ENCODE measurements around the gene CHM.
"Not testable (repeated sequence)": the region's sequence is repeated elsewhere in the genome, so short reads cannot be mapped to it uniquely, and the experiment has no call there.

CHM gene

DNA sequence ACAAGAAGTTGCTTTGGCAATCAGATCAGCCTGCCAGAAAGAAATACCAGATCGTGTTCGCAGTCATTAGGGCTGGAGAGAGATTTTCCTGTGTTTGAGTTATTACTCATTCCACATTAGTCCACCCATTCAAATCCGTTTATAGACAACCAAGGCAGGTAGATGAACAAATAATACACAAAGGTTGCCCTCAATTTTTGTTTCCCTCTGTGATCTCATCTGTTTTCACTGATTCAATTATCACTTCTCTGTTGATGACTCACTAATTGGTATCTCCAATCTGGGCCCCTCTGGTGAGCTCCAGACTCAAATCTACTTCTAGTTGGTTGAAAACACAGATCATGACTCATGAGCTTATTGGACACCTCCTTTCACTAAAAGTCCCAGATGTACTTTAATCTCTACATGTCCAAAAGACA is 54.5 kb downstream of the CHM start:
- H3F3A ChIP-seq (ENCODE audit: insufficient read depth) = no peaks in the 10 kb centered on the region
- H2AFZ ChIP-seq (ENCODE audit: low read depth, low read length, severe bottlenecking) = no peak overlapping the region
- no peaks in the 10 kb centered on the region for H3K27me3 ChIP-seq (ENCODE audit: low read length)
- no peak for TF ChIP-seq EZH2phosphoT487 (conservative IDR thresholded peaks at IDR 0.05; ENCODE audit: low read length)
- TF ChIP-seq, protein P1, sequence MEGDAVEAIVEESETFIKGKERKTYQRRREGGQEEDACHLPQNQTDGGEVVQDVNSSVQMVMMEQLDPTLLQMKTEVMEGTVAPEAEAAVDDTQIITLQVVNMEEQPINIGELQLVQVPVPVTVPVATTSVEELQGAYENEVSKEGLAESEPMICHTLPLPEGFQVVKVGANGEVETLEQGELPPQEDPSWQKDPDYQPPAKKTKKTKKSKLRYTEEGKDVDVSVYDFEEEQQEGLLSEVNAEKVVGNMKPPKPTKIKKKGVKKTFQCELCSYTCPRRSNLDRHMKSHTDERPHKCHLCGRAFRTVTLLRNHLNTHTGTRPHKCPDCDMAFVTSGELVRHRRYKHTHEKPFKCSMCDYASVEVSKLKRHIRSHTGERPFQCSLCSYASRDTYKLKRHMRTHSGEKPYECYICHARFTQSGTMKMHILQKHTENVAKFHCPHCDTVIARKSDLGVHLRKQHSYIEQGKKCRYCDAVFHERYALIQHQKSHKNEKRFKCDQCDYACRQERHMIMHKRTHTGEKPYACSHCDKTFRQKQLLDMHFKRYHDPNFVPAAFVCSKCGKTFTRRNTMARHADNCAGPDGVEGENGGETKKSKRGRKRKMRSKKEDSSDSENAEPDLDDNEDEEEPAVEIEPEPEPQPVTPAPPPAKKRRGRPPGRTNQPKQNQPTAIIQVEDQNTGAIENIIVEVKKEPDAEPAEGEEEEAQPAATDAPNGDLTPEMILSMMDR (IDR thresholded peaks at IDR 0.05; ENCODE audit: insufficient read depth, low read length, poor library complexity, severe bottlenecking) = no peak
- H3K36me3 ChIP-seq (ENCODE audit: low read length) = no peaks in the 10 kb centered on the region
- H3K9ac ChIP-seq (ENCODE audit: low read length) = no peak overlapping the region
- H3K9me2 ChIP-seq (replicated peaks; ENCODE audit: insufficient read depth, low read length) = no peaks in the 10 kb centered on the region
- no peak overlapping the region for H3K27ac ChIP-seq (ENCODE audit: low read depth, low read length)
- no peak overlapping the region for H3K4me2 ChIP-seq (ENCODE audit: low read depth, low read length, poor library complexity, severe bottlenecking)
- no peaks in the 10 kb centered on the region; the same call in 1 of the 2 replicates for H3K79me2 ChIP-seq (ENCODE audit: insufficient read depth, low read length)
- no peaks in the 10 kb centered on the region for H4K20me1 ChIP-seq (ENCODE audit: low read depth, low read length)
- no peaks in the 10 kb centered on the region for H3K9me3 ChIP-seq (ENCODE audit: insufficient read depth, low read length)
- no peak overlapping the region for H3K4me3 ChIP-seq (ENCODE audit: insufficient read depth, low read length, poor library complexity, severe bottlenecking)

DNA sequence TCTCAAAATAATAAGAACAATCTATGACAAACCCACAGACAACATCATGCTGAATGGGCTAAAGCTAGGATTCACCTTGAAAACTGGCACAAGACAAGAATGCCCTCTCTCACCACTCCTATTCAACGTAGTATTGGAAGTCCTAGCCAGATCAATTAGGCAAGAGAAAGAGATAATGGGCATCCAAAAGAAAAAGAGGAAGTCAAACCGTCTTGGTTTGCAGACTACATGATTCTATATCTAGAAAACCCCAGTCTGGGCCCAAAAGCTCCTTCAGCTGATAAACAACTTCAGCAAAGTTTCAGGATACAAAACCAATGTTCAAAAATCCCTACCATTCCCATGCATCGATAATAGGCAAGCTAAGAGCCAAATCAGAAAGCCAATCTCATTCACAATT is 59.0 kb downstream of the CHM start:
- no peak overlapping the region for H3K27ac ChIP-seq (ENCODE audit: low read depth, low read length)
- no peak overlapping the region for H3K9ac ChIP-seq (ENCODE audit: low read length)
- no peak overlapping the region for H3K4me2 ChIP-seq (ENCODE audit: low read depth, low read length, poor library complexity, severe bottlenecking)
- no peaks in the 10 kb centered on the region for H3K36me3 ChIP-seq (ENCODE audit: low read length)
- H3F3A ChIP-seq (ENCODE audit: insufficient read depth) = no peaks in the 10 kb centered on the region
- no peaks in the 10 kb centered on the region for H4K20me1 ChIP-seq (ENCODE audit: low read depth, low read length)
- peaks cover 4% of the 10 kb centered on the region; the same call in 1 of the 2 replicates for H3K79me2 ChIP-seq (ENCODE audit: insufficient read depth, low read length)
- no peak overlapping the region for H3K4me3 ChIP-seq (ENCODE audit: insufficient read depth, low read length, poor library complexity, severe bottlenecking)
- H2AFZ ChIP-seq (ENCODE audit: low read depth, low read length, severe bottlenecking) = no peak overlapping the region
- H3K9me2 ChIP-seq (replicated peaks; ENCODE audit: insufficient read depth, low read length) = no peaks in the 10 kb centered on the region
- H3K9me3 ChIP-seq (ENCODE audit: insufficient read depth, low read length) = no peaks in the 10 kb centered on the region
- TF ChIP-seq EZH2phosphoT487 (conservative IDR thresholded peaks at IDR 0.05; ENCODE audit: low read length) = no peak
- no peaks in the 10 kb centered on the region for H3K27me3 ChIP-seq (ENCODE audit: low read length)

DNA sequence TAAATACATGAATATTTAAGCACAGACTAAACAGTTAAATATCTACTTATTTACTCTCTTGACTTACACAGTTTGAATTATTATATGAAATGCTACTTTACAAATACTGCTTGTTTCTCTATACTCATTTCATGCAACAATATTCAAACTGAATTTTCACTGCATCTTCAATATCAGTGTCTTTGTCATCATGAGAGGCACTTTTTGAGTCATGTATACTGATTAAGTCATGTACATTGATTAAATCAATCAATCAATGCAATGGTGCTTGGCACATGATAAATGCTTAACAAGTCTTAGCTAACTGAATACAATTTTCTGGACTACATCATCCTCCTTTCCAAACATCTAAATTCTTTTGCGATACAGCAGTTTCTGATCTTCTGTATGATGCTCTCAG is 67.1 kb downstream of the CHM start:
- H3K27ac ChIP-seq (ENCODE audit: low read depth, low read length) = no peak overlapping the region
- H3K36me3 ChIP-seq (ENCODE audit: low read length) = no peaks in the 10 kb centered on the region; the same call in 1 of the 2 replicates
- no peak overlapping the region for H2AFZ ChIP-seq (ENCODE audit: low read depth, low read length, severe bottlenecking)
- no peak overlapping the region for H3K4me3 ChIP-seq (ENCODE audit: insufficient read depth, low read length, poor library complexity, severe bottlenecking)
- no peaks in the 10 kb centered on the region for H3K27me3 ChIP-seq (ENCODE audit: low read length)
- H3K9me3 ChIP-seq (ENCODE audit: insufficient read depth, low read length) = no peaks in the 10 kb centered on the region
- H3K9me2 ChIP-seq (replicated peaks; ENCODE audit: insufficient read depth, low read length) = no peaks in the 10 kb centered on the region
- H4K20me1 ChIP-seq (ENCODE audit: low read depth, low read length) = no peaks in the 10 kb centered on the region
- no peak for TF ChIP-seq EZH2phosphoT487 (conservative IDR thresholded peaks at IDR 0.05; ENCODE audit: low read length)
- TF ChIP-seq, protein P1 (IDR thresholded peaks at IDR 0.05; ENCODE audit: insufficient read depth, low read length, poor library complexity, severe bottlenecking) = no peak
- H3K4me2 ChIP-seq (ENCODE audit: low read depth, low read length, poor library complexity, severe bottlenecking) = no peak overlapping the region
- H3K9ac ChIP-seq (ENCODE audit: low read length) = no peak overlapping the region
- H3K79me2 ChIP-seq (ENCODE audit: insufficient read depth, low read length) = no peaks in the 10 kb centered on the region
- no peaks in the 10 kb centered on the region for H3F3A ChIP-seq (ENCODE audit: insufficient read depth)

DNA sequence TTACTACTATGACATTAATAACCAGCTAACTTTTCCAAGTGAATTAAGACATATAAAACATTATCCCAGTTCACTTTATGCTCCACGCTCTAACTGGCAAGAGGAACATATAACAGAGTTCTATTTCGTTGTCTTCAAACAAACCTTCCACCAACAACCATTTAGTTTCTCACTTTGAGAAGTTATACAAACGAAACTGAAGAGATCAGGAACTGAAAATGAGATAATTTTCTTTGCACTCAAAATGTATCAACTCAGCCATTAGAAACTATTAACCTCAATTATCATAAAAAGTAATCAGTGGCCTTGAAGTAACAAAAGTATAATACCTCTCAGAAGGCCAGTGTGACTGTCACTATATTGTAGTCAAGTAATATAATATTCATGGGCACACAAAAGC is 70.1 kb downstream of the CHM start:
- Histone ChIP-seq H3K4me3 (ENCODE audit: insufficient read depth, low read length, poor library complexity, severe bottlenecking) (no peak overlapping the region), H4K20me1 (ENCODE audit: low read depth, low read length) (no peaks in the 10 kb centered on the region), H3K79me2 (ENCODE audit: insufficient read depth, low read length) (no peaks in the 10 kb centered on the region), H3K9me3 (ENCODE audit: insufficient read depth, low read length) (no peaks in the 10 kb centered on the region), H3K9ac (ENCODE audit: low read length) (no peak overlapping the region), H3K9me2 (replicated peaks; ENCODE audit: insufficient read depth, low read length) (no peaks in the 10 kb centered on the region), H2AFZ (ENCODE audit: low read depth, low read length, severe bottlenecking) (no peak overlapping the region), H3K4me2 (ENCODE audit: low read depth, low read length, poor library complexity, severe bottlenecking) (no peak overlapping the region), H3F3A (ENCODE audit: insufficient read depth) (no peaks in the 10 kb centered on the region), H3K27me3 (ENCODE audit: low read length) (no peaks in the 10 kb centered on the region), H3K36me3 (ENCODE audit: low read length) (no peaks in the 10 kb centered on the region; the same call in 1 of the 2 replicates), H3K27ac (ENCODE audit: low read depth, low read length) (no peak overlapping the region)
- TF ChIP-seq, protein P1 (IDR thresholded peaks at IDR 0.05; ENCODE audit: insufficient read depth, low read length, poor library complexity, severe bottlenecking) = no peak
- TF ChIP-seq EZH2phosphoT487 (conservative IDR thresholded peaks at IDR 0.05; ENCODE audit: low read length) = no peak

DNA sequence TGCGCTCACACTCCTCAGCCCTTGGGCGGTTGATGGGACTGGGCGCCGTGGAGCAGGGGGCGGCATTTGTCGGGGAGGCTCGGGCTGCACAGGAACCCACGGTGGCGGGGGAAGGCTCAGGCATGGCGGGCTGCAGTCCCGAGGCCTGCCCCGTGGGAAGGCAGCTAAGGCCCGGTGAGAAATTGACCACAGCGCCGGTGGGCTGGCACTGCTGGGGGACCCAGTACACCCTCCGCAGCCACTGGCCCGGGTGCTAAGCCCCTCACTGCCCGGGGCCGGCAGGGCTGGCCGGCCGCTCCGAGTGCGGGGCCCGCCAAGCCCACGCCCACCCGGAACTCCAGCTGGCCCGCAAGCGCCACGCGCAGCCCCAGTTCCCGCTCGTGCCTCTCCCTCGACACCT is 75.0 kb downstream of the CHM start:
- H3K79me2 ChIP-seq (ENCODE audit: insufficient read depth, low read length); H3K36me3 ChIP-seq (ENCODE audit: low read length); H3K27ac ChIP-seq (ENCODE audit: low read depth, low read length); H3F3A ChIP-seq (ENCODE audit: insufficient read depth); H3K9me2 ChIP-seq (replicated peaks; ENCODE audit: insufficient read depth, low read length); H3K4me2 ChIP-seq (ENCODE audit: low read depth, low read length, poor library complexity, severe bottlenecking); H2AFZ ChIP-seq (ENCODE audit: low read depth, low read length, severe bottlenecking); H3K9ac ChIP-seq (ENCODE audit: low read length); H4K20me1 ChIP-seq (ENCODE audit: low read depth, low read length); H3K9me3 ChIP-seq (ENCODE audit: insufficient read depth, low read length); H3K4me3 ChIP-seq (ENCODE audit: insufficient read depth, low read length, poor library complexity, severe bottlenecking); H3K27me3 ChIP-seq (ENCODE audit: low read length): not testable (repeated sequence)
